ENCODE data around the gene PDE10A. TPM values are rescaled to one million over a fixed set of nuclear protein-coding genes. Genes with fewer than 3 reads are reported as not detected.

Gene PDE10A
- total and polyA plus RNA-seq, 5 donors from 2014 or later, result not detected

DNA sequence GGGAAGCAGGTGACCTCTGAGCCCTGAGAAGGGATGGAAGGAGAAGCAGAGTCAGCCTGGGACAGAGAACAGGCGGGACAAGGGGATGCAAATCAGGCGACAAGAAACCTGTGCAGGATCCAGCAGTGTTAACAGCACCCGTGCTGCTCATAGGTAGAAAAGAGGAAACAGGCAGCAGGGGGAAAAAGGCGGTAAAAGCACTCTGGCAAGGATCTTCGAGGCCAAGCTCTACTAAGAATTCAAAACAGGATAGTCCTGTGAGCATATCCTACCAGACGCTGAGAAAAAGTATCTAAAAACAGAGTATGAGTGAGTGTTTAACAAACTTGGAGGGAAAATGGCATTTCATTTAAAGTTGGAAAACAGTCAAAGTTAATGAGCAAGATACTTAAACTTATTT is 370.4 kb downstream of the PDE10A start:
- no peak overlapping the region for H3K27ac ChIP-seq (ENCODE audit: insufficient read depth, low read length, poor library complexity, severe bottlenecking)
- peaks cover 2 to 27% (median 8%) of the 10 kb centered on the region in 7 donors for H3K9me3 Mint-ChIP-seq
- DNase-seq (no peak), ATAC-seq (ENCODE audit: low read depth in 2 of 2) (no peak)
- no peaks in the 10 kb centered on the region for H3K36me3 Mint-ChIP-seq
- no peaks in the 10 kb centered on the region for H3K4me1 Mint-ChIP-seq
- H3K4me1 ChIP-seq (ENCODE audit: control insufficient read depth, insufficient read depth, low read length, poor library complexity, severe bottlenecking), result no peaks in the 10 kb centered on the region
- no peak overlapping the region for H3K4me3 ChIP-seq (ENCODE audit: low read depth, low read length)
- H3K27me3 Mint-ChIP-seq, result no peaks in the 10 kb centered on the region
- H3K4me3 Mint-ChIP-seq, result no peak overlapping the region
- H3K27me3 ChIP-seq (ENCODE audit: control insufficient read depth, insufficient read depth, low read length), result no peaks in the 10 kb centered on the region
- no peak overlapping the region for H3K27ac Mint-ChIP-seq
- peaks cover 0 to 9% of the 10 kb centered on the region in 2 experiments for H3K9me3 ChIP-seq (ENCODE audit: control insufficient read depth in 2 of 2, low read length in 2 of 2)
- H3K36me3 ChIP-seq (ENCODE audit: control insufficient read depth, insufficient read depth, low read length), result no peaks in the 10 kb centered on the region

Data from CD4-positive, CD25-positive, alpha-beta regulatory T cell (primary cell).